GM15510 (cell line): ENCODE results near the gene SPP1.

Source experiments
- POLR2A ChIP-seq: IDR thresholded peaks from 3 replicates; pipeline ENCODE4 v1.6.1; 2011; ENCODE audit warnings: borderline replicate concordance; ENCODE audit not compliant: insufficient read length; ENCODE audit errors: extremely low read depth

The SPP1 gene

GRCh38 chr4:87977521-87978278 lies 2.2 kb downstream of the SPP1 start:
- TF ChIP-seq POLR2A = no peak

- no peak for TF ChIP-seq POLR2A
These were observed 3.2 kb downstream of the SPP1 start for GRCh38 chr4:87978681-87979080.

DNA sequence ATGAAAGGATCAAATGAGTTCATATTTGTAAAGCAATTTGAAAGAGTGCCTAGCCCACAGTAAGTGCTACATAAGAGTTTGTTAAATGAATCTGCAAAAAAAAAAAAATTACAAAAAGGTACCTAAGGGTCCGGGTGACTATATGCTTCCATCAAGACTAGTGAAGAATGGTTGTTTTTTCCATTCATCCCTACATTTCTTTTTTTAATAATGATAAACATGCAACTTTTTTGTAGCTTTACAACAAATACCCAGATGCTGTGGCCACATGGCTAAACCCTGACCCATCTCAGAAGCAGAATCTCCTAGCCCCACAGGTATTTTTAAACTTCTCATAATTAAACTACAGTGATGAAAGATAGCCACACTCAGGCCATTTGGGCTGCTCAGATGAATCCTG lies 4.3 kb downstream of the SPP1 start:
- TF ChIP-seq POLR2A = no peak

GRCh38 chr4:87981486-87981885 lies 6.0 kb downstream of the SPP1 start:
- no peak for TF ChIP-seq POLR2A

DNA sequence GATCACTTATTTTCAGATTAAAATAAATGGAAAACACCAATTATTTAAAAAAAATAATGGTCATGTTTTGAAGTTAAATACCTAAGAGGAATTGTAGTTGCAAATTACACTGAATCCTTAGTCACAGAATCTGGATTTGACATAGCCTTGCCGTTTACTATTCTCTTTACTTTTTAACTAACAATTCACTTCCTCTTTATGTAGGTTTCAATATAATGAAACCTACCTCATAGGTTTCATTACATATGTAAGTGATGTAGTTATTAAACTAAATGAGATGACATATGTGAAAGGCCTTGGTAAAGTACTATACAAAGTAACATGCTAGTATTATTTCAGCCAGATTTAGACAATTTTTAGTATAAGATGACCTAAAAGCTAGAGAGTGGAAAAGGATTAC lies 6.5 kb downstream of the SPP1 start:
- no peak for TF ChIP-seq POLR2A

DNA sequence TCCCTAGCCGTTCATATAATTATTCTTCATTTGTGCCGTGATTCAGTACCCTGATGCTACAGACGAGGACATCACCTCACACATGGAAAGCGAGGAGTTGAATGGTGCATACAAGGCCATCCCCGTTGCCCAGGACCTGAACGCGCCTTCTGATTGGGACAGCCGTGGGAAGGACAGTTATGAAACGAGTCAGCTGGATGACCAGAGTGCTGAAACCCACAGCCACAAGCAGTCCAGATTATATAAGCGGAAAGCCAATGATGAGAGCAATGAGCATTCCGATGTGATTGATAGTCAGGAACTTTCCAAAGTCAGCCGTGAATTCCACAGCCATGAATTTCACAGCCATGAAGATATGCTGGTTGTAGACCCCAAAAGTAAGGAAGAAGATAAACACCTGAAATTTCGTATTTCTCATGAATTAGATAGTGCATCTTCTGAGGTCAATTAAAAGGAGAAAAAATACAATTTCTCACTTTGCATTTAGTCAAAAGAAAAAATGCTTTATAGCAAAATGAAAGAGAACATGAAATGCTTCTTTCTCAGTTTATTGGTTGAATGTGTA lies 7.0 kb downstream of the SPP1 start:
- TF ChIP-seq POLR2A = no peak

- no peak for TF ChIP-seq POLR2A
These were observed 8.5 kb downstream of the SPP1 start for GRCh38 chr4:87983996-87984395.

- TF ChIP-seq POLR2A = no peak
These were observed 9.8 kb downstream of the SPP1 start for GRCh38 chr4:87985097-87985886.

DNA sequence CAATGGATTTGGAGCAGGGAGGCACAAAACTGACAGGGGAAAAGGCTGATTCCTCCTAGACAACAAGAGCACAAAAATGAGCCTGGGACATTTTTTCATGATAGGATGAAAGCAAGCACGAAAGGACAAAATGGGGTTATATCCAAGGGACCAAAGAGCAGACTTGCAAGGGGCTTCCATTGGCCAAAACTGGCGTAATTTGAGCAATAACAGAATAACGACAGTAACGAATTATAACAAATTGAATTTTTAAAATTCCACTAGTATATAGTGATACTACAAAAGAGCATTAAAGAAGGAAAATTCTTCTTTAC lies 10.3 kb downstream of the SPP1 start:
- TF ChIP-seq POLR2A = no peak

DNA sequence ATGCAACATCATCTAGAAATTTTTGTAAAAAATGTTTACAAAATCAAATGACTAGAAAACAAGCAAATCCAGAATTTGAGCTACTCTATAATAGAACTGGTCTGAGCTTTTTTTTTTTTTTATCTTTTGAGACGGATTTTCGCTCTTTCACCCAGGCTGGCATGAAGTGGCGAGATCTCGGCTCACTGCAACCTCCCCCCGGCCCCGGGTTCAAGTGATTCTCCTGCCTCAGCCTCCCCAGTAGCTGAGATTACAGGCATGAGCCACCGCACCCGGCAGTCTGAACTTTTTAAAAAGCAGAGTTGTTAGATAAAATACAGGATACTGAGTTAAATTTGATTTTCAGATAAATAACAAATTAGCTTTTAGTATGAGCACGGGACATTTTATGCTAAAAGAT lies 11.0 kb downstream of the SPP1 start:
- TF ChIP-seq POLR2A = no peak

DNA sequence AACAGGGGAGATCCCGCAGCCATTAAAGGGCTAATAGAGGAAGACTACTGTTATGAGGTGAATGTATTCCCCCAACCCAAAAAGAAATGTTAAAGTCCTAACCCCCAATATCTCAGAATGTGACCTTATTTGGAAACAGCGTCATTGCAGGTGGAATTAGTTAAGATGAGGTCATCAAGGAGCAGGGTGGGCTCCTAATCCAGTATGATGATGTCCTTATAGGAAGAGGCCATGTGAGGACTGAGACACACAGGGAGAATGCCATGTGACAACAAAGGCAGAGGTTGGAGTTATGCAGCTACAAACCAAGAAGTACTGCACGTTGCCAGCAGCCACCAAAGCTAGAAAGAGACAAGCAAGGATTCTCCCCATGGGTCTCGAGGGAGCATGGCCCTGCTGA lies 14.3 kb downstream of the SPP1 start:
- TF ChIP-seq POLR2A = no peak

DNA sequence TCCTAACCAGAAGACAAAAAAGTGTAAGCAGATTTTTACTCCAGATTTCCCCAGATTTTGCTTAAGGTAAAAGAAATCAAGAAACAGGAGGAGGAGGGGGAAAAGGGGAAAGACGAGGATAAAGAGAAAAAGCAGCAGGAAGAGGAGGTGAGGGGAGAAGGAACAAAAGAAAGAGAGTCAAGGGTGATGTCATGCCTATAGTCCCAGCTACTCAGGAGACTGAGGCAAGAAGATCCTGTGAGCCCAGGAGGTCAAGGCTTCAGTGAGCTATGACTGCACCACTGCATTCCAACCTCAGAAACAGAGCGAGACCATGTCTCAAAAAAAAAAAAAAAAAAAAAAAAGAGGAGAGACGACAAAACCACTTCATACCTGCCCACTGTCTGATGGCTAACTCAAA lies 19.9 kb downstream of the SPP1 start:
- no peak for TF ChIP-seq POLR2A

DNA sequence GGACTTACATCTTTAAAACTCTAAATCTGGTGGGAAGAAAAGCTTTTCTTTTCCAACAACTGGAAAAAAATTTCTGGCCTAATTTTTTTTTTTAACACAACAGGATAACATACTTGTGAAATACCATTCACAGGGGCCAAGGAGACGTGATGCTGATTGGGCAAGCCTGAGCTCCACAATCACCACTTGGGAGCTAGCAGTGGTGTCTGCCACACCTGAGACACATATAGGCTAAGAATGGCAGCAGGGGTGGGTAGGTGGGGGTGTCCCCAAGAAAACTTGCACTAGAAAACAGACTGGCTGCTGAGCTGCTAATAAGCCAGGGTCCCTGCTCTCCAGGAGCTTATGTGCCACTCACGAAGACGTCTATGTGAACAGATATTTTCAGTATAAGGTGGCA lies 26.4 kb downstream of the SPP1 start:
- TF ChIP-seq POLR2A = no peak

- no peak for TF ChIP-seq POLR2A
These were observed 27.3 kb downstream of the SPP1 start for GRCh38 chr4:88002786-88003185.

- TF ChIP-seq POLR2A = no peak
These were observed 27.7 kb downstream of the SPP1 start for GRCh38 chr4:88003261-88003660.

DNA sequence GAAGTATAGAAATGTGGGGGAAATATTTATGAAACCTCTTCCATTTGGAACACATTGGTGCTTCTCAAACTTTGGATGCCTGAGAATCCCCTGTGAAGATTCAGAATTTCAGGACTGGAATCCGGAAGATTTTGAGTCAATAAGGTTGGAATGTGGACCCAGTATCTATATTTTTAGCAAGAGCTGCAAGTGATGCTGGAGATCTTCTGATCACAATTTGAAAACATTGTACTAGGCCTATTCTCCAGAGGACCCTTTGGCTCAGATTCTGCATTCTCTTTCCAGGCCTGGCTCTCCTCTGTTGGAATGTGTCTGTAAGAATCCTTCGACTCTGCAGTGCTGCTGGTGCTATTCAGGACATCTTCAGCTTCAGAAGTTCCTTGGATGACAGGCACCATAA lies 29.6 kb downstream of the SPP1 start:
- no peak for TF ChIP-seq POLR2A
